DND-41 (cell line): Measurements from ENCODE around the gene FAM53B.

ENCODE experiments used
- EZH2 ChIP-seq: IDR thresholded peaks from 3 replicates; pipeline ENCODE4 v1.6.1; 2012; ENCODE audit warnings: borderline replicate concordance, low read depth, mild to moderate bottlenecking, moderate library complexity, low read length, inconsistent platforms; ENCODE audit not compliant: severe bottlenecking
- TF ChIP-seq, protein P1 (sequence below): IDR thresholded peaks from 2 replicates; pipeline ENCODE4 v1.5.1; 2012; ENCODE audit warnings: borderline replicate concordance, low read length, moderate library complexity, mild to moderate bottlenecking; ENCODE audit not compliant: poor library complexity, severe bottlenecking; ENCODE audit errors: extremely low read depth

DNA sequence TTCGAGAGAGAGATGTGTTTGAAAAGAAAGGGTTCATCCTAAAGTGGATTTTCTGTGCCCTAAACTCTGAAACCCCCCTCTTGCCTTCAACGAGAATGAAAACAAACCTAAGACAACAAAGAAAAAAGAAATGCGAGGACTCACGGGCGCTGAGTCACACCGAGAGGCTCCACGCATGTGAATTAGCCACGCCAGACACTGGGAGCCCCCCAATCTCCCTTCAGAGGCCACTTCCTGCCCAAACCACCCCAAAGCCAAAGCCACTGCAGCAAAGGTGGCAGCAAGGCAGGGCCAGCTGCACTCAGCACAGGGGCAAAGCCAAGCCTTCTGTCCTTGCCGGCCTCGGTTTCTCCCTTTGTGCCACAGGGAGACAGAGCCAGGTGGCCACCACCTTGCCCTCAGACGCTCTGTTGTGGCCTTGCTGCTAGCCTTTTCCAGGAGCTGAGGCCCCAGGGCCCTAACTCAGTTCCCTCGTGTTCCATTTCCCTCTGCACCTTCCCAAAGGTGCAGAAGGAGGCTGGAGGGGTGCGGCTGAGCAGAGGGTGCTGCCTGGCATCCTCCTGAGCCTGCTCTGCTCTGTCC is 93.3 kb downstream of the FAM53B start:
- TF ChIP-seq, protein P1, sequence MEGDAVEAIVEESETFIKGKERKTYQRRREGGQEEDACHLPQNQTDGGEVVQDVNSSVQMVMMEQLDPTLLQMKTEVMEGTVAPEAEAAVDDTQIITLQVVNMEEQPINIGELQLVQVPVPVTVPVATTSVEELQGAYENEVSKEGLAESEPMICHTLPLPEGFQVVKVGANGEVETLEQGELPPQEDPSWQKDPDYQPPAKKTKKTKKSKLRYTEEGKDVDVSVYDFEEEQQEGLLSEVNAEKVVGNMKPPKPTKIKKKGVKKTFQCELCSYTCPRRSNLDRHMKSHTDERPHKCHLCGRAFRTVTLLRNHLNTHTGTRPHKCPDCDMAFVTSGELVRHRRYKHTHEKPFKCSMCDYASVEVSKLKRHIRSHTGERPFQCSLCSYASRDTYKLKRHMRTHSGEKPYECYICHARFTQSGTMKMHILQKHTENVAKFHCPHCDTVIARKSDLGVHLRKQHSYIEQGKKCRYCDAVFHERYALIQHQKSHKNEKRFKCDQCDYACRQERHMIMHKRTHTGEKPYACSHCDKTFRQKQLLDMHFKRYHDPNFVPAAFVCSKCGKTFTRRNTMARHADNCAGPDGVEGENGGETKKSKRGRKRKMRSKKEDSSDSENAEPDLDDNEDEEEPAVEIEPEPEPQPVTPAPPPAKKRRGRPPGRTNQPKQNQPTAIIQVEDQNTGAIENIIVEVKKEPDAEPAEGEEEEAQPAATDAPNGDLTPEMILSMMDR, result no peak
- TF ChIP-seq EZH2, result no peak
